Islet of Langerhans (tissue), 1 donor: ENCODE data around the gene TBX2.
"Not testable (repeated sequence)": the region's sequence is repeated elsewhere in the genome, so short reads cannot be mapped to it uniquely, and the experiment has no call there.

Experiments
- FAIRE-seq: peaks from one replicate; lab custom pipeline; 2011; peaks lifted over from hg19 to GRCh38; lab: Jason Lieb, UNC

The TBX2 gene

GRCh38 chr17:61414141-61414935 is 14.7 kb downstream of the TBX2 start:
- no peak for FAIRE-seq

GRCh38 chr17:61414936-61415251 is 15.3 kb downstream of the TBX2 start:
- no peak for FAIRE-seq

GRCh38 chr17:61415374-61416210 is 15.9 kb downstream of the TBX2 start:
- FAIRE-seq, result no peak

- no peak for FAIRE-seq
These were observed 16.5 kb downstream of the TBX2 start for GRCh38 chr17:61416211-61416539.

GRCh38 chr17:61416540-61417363 is 17.1 kb downstream of the TBX2 start:
- no peak for FAIRE-seq

GRCh38 chr17:61418449-61418848 is 18.8 kb downstream of the TBX2 start:
- no peak for FAIRE-seq

GRCh38 chr17:61419496-61420046 is 19.9 kb downstream of the TBX2 start:
- FAIRE-seq, result no peak

- FAIRE-seq, result no peak
These were observed 20.4 kb downstream of the TBX2 start for GRCh38 chr17:61420052-61420451.

GRCh38 chr17:61420745-61421398 is 21.2 kb downstream of the TBX2 start:
- no peak for FAIRE-seq

GRCh38 chr17:61421460-61421859 is 21.8 kb downstream of the TBX2 start:
- no peak for FAIRE-seq

- no peak for FAIRE-seq
These were observed 22.6 kb downstream of the TBX2 start for GRCh38 chr17:61422116-61422799.

- FAIRE-seq, result no peak
These were observed 23.2 kb downstream of the TBX2 start for GRCh38 chr17:61422869-61423268.

- no peak for FAIRE-seq
These were observed 24.5 kb downstream of the TBX2 start for GRCh38 chr17:61423967-61424649.

- FAIRE-seq, result no peak
These were observed 26.2 kb downstream of the TBX2 start for GRCh38 chr17:61425682-61426481.

GRCh38 chr17:61426482-61427304 is 27.1 kb downstream of the TBX2 start:
- no peak for FAIRE-seq

GRCh38 chr17:61427567-61427966 is 27.9 kb downstream of the TBX2 start:
- no peak for FAIRE-seq

GRCh38 chr17:61429274-61429673 is 29.6 kb downstream of the TBX2 start:
- FAIRE-seq, result no peak

- FAIRE-seq, result not testable (repeated sequence)
These were observed 30.2 kb downstream of the TBX2 start for GRCh38 chr17:61429831-61430230.
